IMR-90 (cell line): ENCODE results near the gene TMPRSS2.

Experiments used
- CEBPB ChIP-seq: IDR thresholded peaks from 2 replicates; pipeline ENCODE4 v1.6.1; 2012; ENCODE audit warnings: low read depth, low read length, improper control_type of control experiment
- FOS ChIP-seq: fragments of 150-350 bp; IDR thresholded peaks from 2 replicates; pipeline ENCODE4 v1.6.1; 2016; ENCODE audit warnings: low read depth, low read length

DNA sequence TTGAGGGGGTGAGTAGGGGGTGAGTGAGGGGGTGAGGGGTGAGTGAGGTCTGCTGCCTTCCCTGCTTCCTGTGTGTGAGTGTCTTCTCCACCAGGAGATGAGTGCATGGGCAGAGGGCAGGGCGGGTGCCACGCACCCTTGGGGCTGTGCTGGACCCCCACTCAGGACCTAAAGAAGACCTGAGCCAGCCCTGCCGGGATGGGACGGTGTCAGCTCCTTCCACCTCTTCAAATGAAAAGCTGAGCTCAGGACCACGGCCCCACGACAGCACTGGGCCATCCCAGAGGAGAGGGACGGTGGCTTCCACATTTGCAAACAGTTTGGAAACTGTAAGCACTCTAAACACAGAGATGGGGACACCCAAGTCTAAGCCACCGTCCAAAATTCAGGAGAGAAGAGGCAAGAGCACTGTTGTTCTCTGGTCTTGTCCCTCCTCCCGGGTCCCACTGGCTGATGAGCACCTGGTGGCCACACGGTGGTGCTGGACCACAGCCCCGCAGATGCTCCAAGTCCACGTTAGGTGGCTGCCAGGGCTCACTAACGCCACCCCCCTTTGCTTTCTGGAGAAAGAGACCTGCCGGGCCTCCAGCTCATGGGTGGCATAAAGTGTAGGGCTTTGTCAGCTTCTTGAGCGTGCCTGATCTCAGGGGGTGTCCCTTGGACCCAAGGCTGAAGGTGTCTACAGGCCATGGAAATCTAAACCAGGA is 32.1 kb downstream of the TMPRSS2 start:
- TF ChIP-seq CEBPB (no peak), FOS (no peak)
